Nephron (organoid): ENCODE data around the gene ABLIM3.

Source experiments
- H3K27ac Mint-ChIP-seq, 3 experiments: 2 replicates each; pipeline ENCODE4 v1.8.0; 2020; ENCODE audit warnings: mixed read lengths in 3 of 3, mild to moderate bottlenecking in 2 of 3, moderate library complexity in 1 of 3
- H3K27me3 Mint-ChIP-seq: 2 replicates; pipeline ENCODE4 v1.8.0; 2021; ENCODE audit warnings: low read depth, mild to moderate bottlenecking, moderate library complexity, mixed read lengths
- H3K36me3 Mint-ChIP-seq: 2 replicates; pipeline ENCODE4 v1.8.0; 2020; ENCODE audit warnings: low read depth, mixed read lengths
- H3K4me1 Mint-ChIP-seq: 2 replicates; pipeline ENCODE4 v1.8.0; 2020; ENCODE audit warnings: mixed read lengths
- H3K4me3 Mint-ChIP-seq, 3 experiments: 2 replicates each; pipeline ENCODE4 v1.8.0; 2020; ENCODE audit warnings: mild to moderate bottlenecking in 3 of 3, mixed read lengths in 3 of 3, moderate library complexity in 2 of 3
- H3K9me3 Mint-ChIP-seq: 2 replicates; pipeline ENCODE4 v1.8.0; 2020; ENCODE audit warnings: mixed read lengths
- TF ChIP-seq, protein P1 (sequence below), 3 experiments: fragments of 200-600 bp; sonication (generic); IDR thresholded peaks; one replicate each; pipeline ENCODE4 v1.5.0; 2021; ENCODE audit warnings: antibody characterized with exemption in 3 of 3; ENCODE audit not compliant: unreplicated experiment in 3 of 3

Gene ABLIM3

DNA sequence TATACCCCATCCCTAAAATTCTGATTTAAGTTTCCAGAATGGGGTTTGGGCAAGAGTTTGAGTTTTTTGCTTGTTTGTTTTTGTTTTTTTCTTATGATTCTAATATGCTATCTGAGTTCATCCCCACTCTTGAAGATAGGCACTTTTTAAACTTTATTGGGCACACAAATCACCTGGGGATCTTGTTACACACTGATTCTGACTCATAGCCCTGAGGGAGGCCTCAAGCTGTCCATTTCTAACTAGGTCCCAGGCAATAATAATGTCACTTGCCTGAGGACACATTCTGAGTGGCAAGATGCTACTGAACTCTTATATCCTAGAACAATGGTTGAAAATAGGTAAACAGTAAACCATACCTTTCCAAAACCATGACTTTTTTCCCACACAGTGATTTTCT is 22.8 kb upstream of the ABLIM3 start:
- Mint-ChIP-seq H3K27me3 (peaks cover 24% of the 10 kb centered on the region), H3K27ac (no peak overlapping the region), H3K9me3 (no peaks in the 10 kb centered on the region), H3K4me3 (no peak overlapping the region), H3K36me3 (no peaks in the 10 kb centered on the region), H3K4me1 (peaks cover 6% of the 10 kb centered on the region)
- TF ChIP-seq, protein P1, sequence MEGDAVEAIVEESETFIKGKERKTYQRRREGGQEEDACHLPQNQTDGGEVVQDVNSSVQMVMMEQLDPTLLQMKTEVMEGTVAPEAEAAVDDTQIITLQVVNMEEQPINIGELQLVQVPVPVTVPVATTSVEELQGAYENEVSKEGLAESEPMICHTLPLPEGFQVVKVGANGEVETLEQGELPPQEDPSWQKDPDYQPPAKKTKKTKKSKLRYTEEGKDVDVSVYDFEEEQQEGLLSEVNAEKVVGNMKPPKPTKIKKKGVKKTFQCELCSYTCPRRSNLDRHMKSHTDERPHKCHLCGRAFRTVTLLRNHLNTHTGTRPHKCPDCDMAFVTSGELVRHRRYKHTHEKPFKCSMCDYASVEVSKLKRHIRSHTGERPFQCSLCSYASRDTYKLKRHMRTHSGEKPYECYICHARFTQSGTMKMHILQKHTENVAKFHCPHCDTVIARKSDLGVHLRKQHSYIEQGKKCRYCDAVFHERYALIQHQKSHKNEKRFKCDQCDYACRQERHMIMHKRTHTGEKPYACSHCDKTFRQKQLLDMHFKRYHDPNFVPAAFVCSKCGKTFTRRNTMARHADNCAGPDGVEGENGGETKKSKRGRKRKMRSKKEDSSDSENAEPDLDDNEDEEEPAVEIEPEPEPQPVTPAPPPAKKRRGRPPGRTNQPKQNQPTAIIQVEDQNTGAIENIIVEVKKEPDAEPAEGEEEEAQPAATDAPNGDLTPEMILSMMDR (IDR thresholded peaks at IDR 0.05; ENCODE audit: unreplicated experiment in 3 of 3): no peak

- Mint-ChIP-seq H3K4me3 (no peak overlapping the region), H3K27me3 (peaks cover 46% of the 10 kb centered on the region), H3K36me3 (no peaks in the 10 kb centered on the region), H3K27ac (no peak overlapping the region), H3K4me1 (peaks cover 12% of the 10 kb centered on the region), H3K9me3 (no peaks in the 10 kb centered on the region)
- TF ChIP-seq, protein P1 (IDR thresholded peaks at IDR 0.05; ENCODE audit: unreplicated experiment in 3 of 3): no peak
These were observed 20.1 kb upstream of the ABLIM3 start for GRCh38 chr5:149121145-149121544.

DNA sequence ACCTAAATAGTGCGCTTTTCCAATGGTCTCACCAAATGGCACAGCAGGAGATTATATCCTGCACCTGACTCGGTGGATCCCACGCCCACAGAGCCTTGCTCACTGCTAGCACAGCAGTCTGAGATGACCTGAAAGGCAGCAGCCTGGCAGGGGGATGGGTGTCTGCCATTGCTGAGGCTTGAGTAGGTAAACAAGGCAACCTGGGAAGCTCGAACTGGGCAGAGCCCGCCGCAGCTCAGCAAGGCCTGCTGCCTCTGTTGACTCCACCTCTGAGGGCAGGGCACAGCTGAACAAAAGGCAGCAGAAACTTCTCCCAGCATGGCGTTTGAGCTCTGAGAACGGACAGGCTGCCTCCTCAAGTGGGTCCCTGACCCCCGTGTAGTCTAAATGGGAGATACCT is 18.1 kb upstream of the ABLIM3 start:
- peaks cover 6% of the 10 kb centered on the region for H3K4me1 Mint-ChIP-seq
- TF ChIP-seq, protein P1 (IDR thresholded peaks at IDR 0.05; ENCODE audit: unreplicated experiment in 3 of 3): no peak
- peaks cover 55% of the 10 kb centered on the region for H3K27me3 Mint-ChIP-seq
- no peaks in the 10 kb centered on the region for H3K9me3 Mint-ChIP-seq
- no peak overlapping the region for H3K4me3 Mint-ChIP-seq
- H3K27ac Mint-ChIP-seq: no peak overlapping the region
- H3K36me3 Mint-ChIP-seq: no peaks in the 10 kb centered on the region

- H3K27ac Mint-ChIP-seq: no peak overlapping the region
- TF ChIP-seq, protein P1 (IDR thresholded peaks at IDR 0.05; ENCODE audit: unreplicated experiment in 3 of 3): no peak
- peaks cover 49% of the 10 kb centered on the region for H3K27me3 Mint-ChIP-seq
- H3K4me1 Mint-ChIP-seq: peaks cover 5% of the 10 kb centered on the region
- peak overlapping the region in 1 of 3 experiments; percentile 1 for H3K4me3 Mint-ChIP-seq
- no peaks in the 10 kb centered on the region for H3K9me3 Mint-ChIP-seq
- no peaks in the 10 kb centered on the region for H3K36me3 Mint-ChIP-seq
These were observed 15.9 kb upstream of the ABLIM3 start for GRCh38 chr5:149125386-149125891.

GRCh38 chr5:149126906-149127305 is 14.4 kb upstream of the ABLIM3 start:
- Mint-ChIP-seq H3K4me3 (no peak overlapping the region), H3K4me1 (peaks cover 5% of the 10 kb centered on the region), H3K27me3 (peaks cover 50% of the 10 kb centered on the region), H3K9me3 (no peaks in the 10 kb centered on the region), H3K36me3 (no peaks in the 10 kb centered on the region), H3K27ac (no peak overlapping the region)
- TF ChIP-seq, protein P1 (IDR thresholded peaks at IDR 0.05; ENCODE audit: unreplicated experiment in 3 of 3): no peak

DNA sequence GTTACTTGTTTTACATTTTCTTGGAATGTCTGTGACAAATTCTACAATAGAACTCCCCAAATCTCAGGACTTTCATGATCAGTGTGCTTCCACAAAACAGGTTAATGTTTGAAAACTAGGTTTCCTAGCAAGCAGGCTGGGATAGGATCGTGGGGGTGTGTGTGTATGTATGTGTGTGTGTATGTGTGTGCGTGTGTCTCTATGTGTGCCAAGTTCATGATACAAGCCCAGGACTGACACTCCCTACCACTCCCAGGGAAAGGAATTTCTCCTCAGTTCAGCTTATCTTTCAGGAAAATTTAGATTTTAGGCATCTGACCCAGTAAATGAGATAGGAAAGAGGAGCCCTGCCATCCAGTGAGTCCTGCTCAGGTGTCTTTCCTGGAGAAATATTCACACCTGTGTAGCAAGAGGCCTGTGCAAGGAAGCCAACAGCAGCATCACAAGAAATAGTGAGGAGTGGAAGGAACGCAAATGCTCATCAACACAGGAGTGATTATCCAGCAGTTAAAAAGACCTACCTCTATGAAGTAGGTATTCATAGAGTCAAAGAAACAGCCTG is 13.8 kb upstream of the ABLIM3 start:
- Mint-ChIP-seq H3K9me3 (no peaks in the 10 kb centered on the region), H3K36me3 (no peaks in the 10 kb centered on the region), H3K27me3 (peaks cover 46% of the 10 kb centered on the region), H3K27ac (no peak overlapping the region), H3K4me3 (no peak overlapping the region), H3K4me1 (peaks cover 5% of the 10 kb centered on the region)
- TF ChIP-seq, protein P1 (IDR thresholded peaks at IDR 0.05; ENCODE audit: unreplicated experiment in 3 of 3): no peak
